ENCODE data around the gene CBFB.

DNA sequence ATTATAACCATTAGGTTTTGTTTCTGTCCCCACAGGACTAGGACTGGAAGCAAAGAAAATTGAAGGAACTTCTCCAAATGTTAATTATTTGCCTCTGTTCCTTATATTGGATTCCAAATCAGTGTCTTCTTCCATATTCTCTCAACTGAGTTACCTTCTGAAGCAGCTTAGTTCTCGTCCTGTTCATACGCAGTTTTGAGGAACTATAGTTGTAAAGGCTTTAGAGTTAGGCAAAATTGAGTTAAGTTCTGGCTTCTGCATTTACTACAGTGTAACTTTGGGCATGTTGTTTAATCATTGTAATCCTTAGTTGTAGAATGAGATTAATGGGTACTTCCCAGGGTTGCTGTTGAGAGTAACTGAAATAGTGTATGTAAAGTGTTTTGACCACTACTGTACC, 11.2 kb downstream of the CBFB start:
- TF ChIP-seq, protein P1, sequence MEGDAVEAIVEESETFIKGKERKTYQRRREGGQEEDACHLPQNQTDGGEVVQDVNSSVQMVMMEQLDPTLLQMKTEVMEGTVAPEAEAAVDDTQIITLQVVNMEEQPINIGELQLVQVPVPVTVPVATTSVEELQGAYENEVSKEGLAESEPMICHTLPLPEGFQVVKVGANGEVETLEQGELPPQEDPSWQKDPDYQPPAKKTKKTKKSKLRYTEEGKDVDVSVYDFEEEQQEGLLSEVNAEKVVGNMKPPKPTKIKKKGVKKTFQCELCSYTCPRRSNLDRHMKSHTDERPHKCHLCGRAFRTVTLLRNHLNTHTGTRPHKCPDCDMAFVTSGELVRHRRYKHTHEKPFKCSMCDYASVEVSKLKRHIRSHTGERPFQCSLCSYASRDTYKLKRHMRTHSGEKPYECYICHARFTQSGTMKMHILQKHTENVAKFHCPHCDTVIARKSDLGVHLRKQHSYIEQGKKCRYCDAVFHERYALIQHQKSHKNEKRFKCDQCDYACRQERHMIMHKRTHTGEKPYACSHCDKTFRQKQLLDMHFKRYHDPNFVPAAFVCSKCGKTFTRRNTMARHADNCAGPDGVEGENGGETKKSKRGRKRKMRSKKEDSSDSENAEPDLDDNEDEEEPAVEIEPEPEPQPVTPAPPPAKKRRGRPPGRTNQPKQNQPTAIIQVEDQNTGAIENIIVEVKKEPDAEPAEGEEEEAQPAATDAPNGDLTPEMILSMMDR (IDR thresholded peaks at IDR 0.05): no peak
- TF ChIP-seq POLR2A (IDR thresholded peaks at IDR 0.05) (no peak), POLR2AphosphoS5 (IDR thresholded peaks at IDR 0.05) (no peak)

All from transverse colon (tissue), 4 donors.